Neural progenitor cell (in vitro differentiated cells): ENCODE data around the gene ANKRD11.

Experiments
- EZH2 ChIP-seq: fragments of 200-600 bp; sonication (generic); IDR thresholded peaks from 2 replicates; pipeline ENCODE4 v1.6.1; 2017; ENCODE audit warnings: antibody characterized with exemption, mild to moderate bottlenecking, moderate library complexity
- EZH2phosphoT487 ChIP-seq: fragments of 200-600 bp; sonication (generic); IDR thresholded peaks from 2 replicates; pipeline ENCODE4 v1.6.1; 2017; ENCODE audit warnings: antibody characterized with exemption
- TF ChIP-seq, protein P1 (sequence below): fragments of 200-600 bp; sonication (generic); IDR thresholded peaks from 2 replicates; pipeline ENCODE4 v1.5.1; 2017; ENCODE audit warnings: antibody characterized with exemption, mild to moderate bottlenecking

DNA sequence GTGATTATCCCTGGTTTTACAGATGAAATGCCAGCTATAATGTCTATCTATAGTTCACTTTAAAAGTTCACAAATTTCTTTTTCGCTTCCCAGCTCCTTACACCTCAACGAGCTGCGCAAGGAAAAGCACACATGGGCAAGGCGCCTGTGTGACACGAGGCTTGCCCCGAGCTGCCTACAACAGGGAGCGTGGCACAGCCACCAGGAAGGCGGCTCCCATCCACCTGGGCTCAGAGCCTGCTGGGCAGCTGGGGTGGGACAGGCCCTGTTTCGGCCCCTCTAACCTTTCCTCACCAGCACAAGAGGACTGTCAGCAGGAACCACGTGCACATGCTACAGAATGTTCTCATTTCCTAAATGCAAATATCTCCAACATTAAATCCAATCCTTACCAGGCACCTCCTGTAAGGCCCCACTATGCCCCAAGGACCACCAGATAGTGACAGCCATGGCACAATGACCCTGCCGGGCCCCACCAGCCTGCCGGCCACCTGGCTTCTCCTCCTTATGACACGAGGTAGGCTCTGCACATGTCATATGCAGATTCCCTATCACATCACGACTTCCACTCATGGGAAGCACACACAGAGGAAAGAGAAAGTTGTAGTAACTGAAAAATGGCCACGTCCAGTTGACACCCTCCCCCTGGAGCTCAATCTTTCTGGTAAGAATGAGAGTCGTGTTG lies 180.8 kb downstream of the ANKRD11 start:
- TF ChIP-seq, protein P1, sequence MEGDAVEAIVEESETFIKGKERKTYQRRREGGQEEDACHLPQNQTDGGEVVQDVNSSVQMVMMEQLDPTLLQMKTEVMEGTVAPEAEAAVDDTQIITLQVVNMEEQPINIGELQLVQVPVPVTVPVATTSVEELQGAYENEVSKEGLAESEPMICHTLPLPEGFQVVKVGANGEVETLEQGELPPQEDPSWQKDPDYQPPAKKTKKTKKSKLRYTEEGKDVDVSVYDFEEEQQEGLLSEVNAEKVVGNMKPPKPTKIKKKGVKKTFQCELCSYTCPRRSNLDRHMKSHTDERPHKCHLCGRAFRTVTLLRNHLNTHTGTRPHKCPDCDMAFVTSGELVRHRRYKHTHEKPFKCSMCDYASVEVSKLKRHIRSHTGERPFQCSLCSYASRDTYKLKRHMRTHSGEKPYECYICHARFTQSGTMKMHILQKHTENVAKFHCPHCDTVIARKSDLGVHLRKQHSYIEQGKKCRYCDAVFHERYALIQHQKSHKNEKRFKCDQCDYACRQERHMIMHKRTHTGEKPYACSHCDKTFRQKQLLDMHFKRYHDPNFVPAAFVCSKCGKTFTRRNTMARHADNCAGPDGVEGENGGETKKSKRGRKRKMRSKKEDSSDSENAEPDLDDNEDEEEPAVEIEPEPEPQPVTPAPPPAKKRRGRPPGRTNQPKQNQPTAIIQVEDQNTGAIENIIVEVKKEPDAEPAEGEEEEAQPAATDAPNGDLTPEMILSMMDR = no peak
- TF ChIP-seq EZH2 (no peak), EZH2phosphoT487 (no peak)
